IMR-90 (cell line): ENCODE results near the gene ARFIP1. TPM values are rescaled to one million over a fixed set of nuclear protein-coding genes. Genes with fewer than 3 reads are reported as not detected.

Source experiments
- ATAC-seq: fragments of 200-7000 bp; cut with Tn5 transposase; 2 replicates; pipeline ENCODE4 v1.9.1; 2020; ENCODE audit warnings: low read depth, mild to moderate bottlenecking, moderate library complexity
- BruUV-seq: library from RNA; stranded (reverse); fragments of 400-500 nt; replicated peaks from 2 replicates; lab custom pipeline; 2021; lab: Mats Ljungman, UMichigan
- CTCF ChIA-PET: fragments of 300-600 bp; formaldehyde crosslinking; extraction: SDS; loops from one replicate; lab custom pipeline; 2021; ENCODE audit warnings: antibody characterized with exemption; lab: Yijun Ruan, JAX
- POLR2A ChIA-PET: fragments of 300-600 bp; sonication (Branson Sonifier 250); formaldehyde crosslinking; loops from one replicate; lab custom pipeline; 2022; ENCODE audit warnings: antibody characterized with exemption; ENCODE audit not compliant: unreplicated experiment; lab: Charles Lee
- DNase-seq: peaks from one replicate; pipeline ENCODE4 v3.0.0; 2013
- H2AFZ ChIP-seq: replicated peaks from 2 replicates; pipeline ENCODE3; 2013; ENCODE audit warnings: low read length, mild to moderate bottlenecking; ENCODE audit not compliant: poor library complexity
- H2AK5ac ChIP-seq: 2 replicates; pipeline ENCODE4 v1.6.1; 2013; ENCODE audit warnings: low read depth, low read length, inconsistent platforms
- H2AK9ac ChIP-seq: replicated peaks from 2 replicates; pipeline ENCODE3; 2013; ENCODE audit warnings: mild to moderate bottlenecking, low read depth, low read length, moderate library complexity; ENCODE audit not compliant: poor library complexity
- H2BK120ac ChIP-seq: 2 replicates; pipeline ENCODE4 v1.6.1; 2013; ENCODE audit warnings: low read depth, low read length, inconsistent platforms
- H2BK15ac ChIP-seq: 3 replicates; pipeline ENCODE4 v1.6.1; 2013; ENCODE audit warnings: low read depth, low read length, inconsistent platforms
- H2BK20ac ChIP-seq: 2 replicates; pipeline ENCODE4 v1.6.1; 2013; ENCODE audit warnings: low read depth, mild to moderate bottlenecking, inconsistent platforms, low read length, moderate library complexity
- H2BK5ac ChIP-seq: 2 replicates; pipeline ENCODE4 v1.6.1; 2013; ENCODE audit warnings: mild to moderate bottlenecking, low read depth, low read length, inconsistent platforms; ENCODE audit not compliant: poor library complexity, severe bottlenecking
- H3K14ac ChIP-seq: replicated peaks from 2 replicates; pipeline ENCODE4 v1.6.1; 2013; ENCODE audit warnings: low read depth, low read length, inconsistent platforms
- H3K18ac ChIP-seq: 2 replicates; pipeline ENCODE4 v1.6.1; 2013; ENCODE audit warnings: low read depth, low read length, control low read depth
- H3K23ac ChIP-seq: 2 replicates; pipeline ENCODE4 v1.6.1; 2013; ENCODE audit warnings: low read depth, low read length, inconsistent platforms
- H3K27ac ChIP-seq: 2 replicates; pipeline ENCODE4 v1.5.1; 2013; ENCODE audit warnings: mild to moderate bottlenecking, control low read depth, low read length; ENCODE audit not compliant: insufficient read depth
- H3K27me3 ChIP-seq: 2 replicates; pipeline ENCODE4 v1.6.1; 2013; ENCODE audit warnings: low read length; ENCODE audit not compliant: control insufficient read depth, insufficient read depth
- H3K36me3 ChIP-seq: 2 replicates; pipeline ENCODE4 v1.6.1; 2013; ENCODE audit warnings: low read length, mixed read lengths; ENCODE audit not compliant: control insufficient read depth, insufficient read depth
- H3K4ac ChIP-seq: 2 replicates; pipeline ENCODE4 v1.6.1; 2013; ENCODE audit warnings: low read depth, low read length, inconsistent platforms
- H3K4me1 ChIP-seq: 2 replicates; pipeline ENCODE4 v1.6.1; 2013; ENCODE audit warnings: low read length, mixed read lengths; ENCODE audit not compliant: control insufficient read depth, insufficient read depth
- H3K4me2 ChIP-seq: 2 replicates; pipeline ENCODE4 v1.6.1; 2013; ENCODE audit warnings: low read depth, mild to moderate bottlenecking, control low read depth, low read length, moderate library complexity
- H3K4me3 ChIP-seq: 2 replicates; pipeline ENCODE4 v1.5.1; 2013; ENCODE audit warnings: low read depth, mild to moderate bottlenecking, control low read depth, low read length, moderate library complexity; ENCODE audit not compliant: insufficient read depth
- H3K56ac ChIP-seq: 2 replicates; pipeline ENCODE4 v1.6.1; 2013; ENCODE audit warnings: low read length, inconsistent platforms; ENCODE audit not compliant: insufficient read depth; ENCODE audit errors: extremely low read depth
- H3K79me1 ChIP-seq, 2 experiments: 2 replicates each; pipeline ENCODE4 v1.6.1; 2013; ENCODE audit warnings: low read length in 2 of 2, inconsistent platforms in 1 of 2, low read depth in 1 of 2
- H3K9ac ChIP-seq: 2 replicates; pipeline ENCODE4 v1.6.1; 2013; ENCODE audit warnings: low read depth, low read length, control low read depth
- H3K9me1 ChIP-seq: 2 replicates; pipeline ENCODE4 v1.6.1; 2013; ENCODE audit warnings: low read length, inconsistent platforms; ENCODE audit not compliant: insufficient read depth
- H3K9me3 ChIP-seq: 2 replicates; pipeline ENCODE4 v1.6.1; 2013; ENCODE audit warnings: low read length; ENCODE audit not compliant: control insufficient read depth, insufficient read depth
- H4K20me1 ChIP-seq: 2 replicates; pipeline ENCODE4 v1.6.1; 2013; ENCODE audit warnings: low read length, inconsistent platforms; ENCODE audit not compliant: insufficient read depth
- H4K5ac ChIP-seq: 2 replicates; pipeline ENCODE4 v1.6.1; 2013; ENCODE audit warnings: mild to moderate bottlenecking, low read depth, low read length, control low read depth
- H4K8ac ChIP-seq, 2 experiments: 2 replicates each; pipeline ENCODE4 v1.6.1; 2013; ENCODE audit warnings: low read depth in 2 of 2, low read length in 2 of 2, control low read depth in 1 of 2, inconsistent platforms in 1 of 2
- H4K91ac ChIP-seq: 2 replicates; pipeline ENCODE4 v1.6.1; 2013; ENCODE audit warnings: low read depth, low read length, inconsistent platforms; ENCODE audit not compliant: insufficient read depth
- CEBPB ChIP-seq: IDR thresholded peaks from 2 replicates; pipeline ENCODE4 v1.6.1; 2012; ENCODE audit warnings: low read depth, low read length, improper control_type of control experiment
- CHD1 ChIP-seq: IDR thresholded peaks from 2 replicates; pipeline ENCODE4 v1.6.1; 2012; ENCODE audit warnings: low read depth, low read length, improper control_type of control experiment
- ELK1 ChIP-seq: fragments of 150-350 bp; IDR thresholded peaks from 2 replicates; pipeline ENCODE4 v1.6.1; 2016; ENCODE audit warnings: low read depth, mild to moderate bottlenecking, low read length, moderate library complexity, borderline replicate concordance
- FOS ChIP-seq: fragments of 150-350 bp; IDR thresholded peaks from 2 replicates; pipeline ENCODE4 v1.6.1; 2016; ENCODE audit warnings: low read depth, low read length
- MAFK ChIP-seq: IDR thresholded peaks from 2 replicates; pipeline ENCODE4 v1.6.1; 2012; ENCODE audit warnings: low read depth, low read length, improper control_type of control experiment
- MAZ ChIP-seq: IDR thresholded peaks from 2 replicates; pipeline ENCODE4 v1.6.1; 2012; ENCODE audit warnings: low read depth, mild to moderate bottlenecking, low read length, improper control_type of control experiment, moderate library complexity, borderline replicate concordance
- MXI1 ChIP-seq: IDR thresholded peaks from 2 replicates; pipeline ENCODE4 v1.6.1; 2012; ENCODE audit warnings: low read depth, mild to moderate bottlenecking, low read length, moderate library complexity, borderline replicate concordance
- NFE2L2 ChIP-seq: fragments of 150-350 bp; IDR thresholded peaks from 2 replicates; pipeline ENCODE4 v1.6.1; 2016; ENCODE audit warnings: low read depth, mild to moderate bottlenecking, low read length
- POLR2A ChIP-seq: IDR thresholded peaks from 2 replicates; pipeline ENCODE4 v1.6.1; 2012; ENCODE audit warnings: mild to moderate bottlenecking, low read depth, low read length
- RAD21 ChIP-seq: IDR thresholded peaks from 2 replicates; pipeline ENCODE4 v1.6.1; 2012; ENCODE audit warnings: low read length, improper control_type of control experiment
- RFX5 ChIP-seq: IDR thresholded peaks from 2 replicates; pipeline ENCODE4 v1.8.0; 2012; ENCODE audit warnings: low read depth, mild to moderate bottlenecking, low read length, moderate library complexity
- SMC3 ChIP-seq: fragments of 150-350 bp; IDR thresholded peaks from 2 replicates; pipeline ENCODE4 v1.6.1; 2016; ENCODE audit warnings: low read depth, mild to moderate bottlenecking, antibody characterized with exemption, low read length, moderate library complexity
- USF2 ChIP-seq: fragments of 150-350 bp; IDR thresholded peaks from 2 replicates; pipeline ENCODE4 v1.6.1; 2017; ENCODE audit warnings: mild to moderate bottlenecking, antibody characterized with exemption, low read length, low read depth
- WGBS, 2 experiments: methylation state at CpG; one replicate each; pipeline versions ENCODE4 v1.1.5 to v1.1.7; 2013; ENCODE audit warnings: missing lambda C conversion rate in 2 of 2; ENCODE audit not compliant: insufficient read length in 1 of 2; ENCODE audit errors: extremely low coverage in 2 of 2; 5-methylcytosine and 5-hydroxymethylcytosine counted together
- dilution Hi-C: fragments of 300-500 bp; cut with HindIII; formaldehyde crosslinking; loops from one replicate; pipeline ENCODE4 v1.14.3; 2018; ENCODE audit warnings: low sequenced_read_pairs; ENCODE audit not compliant: unreplicated experiment
- in situ Hi-C: fragments of 300-500 bp; cut with MboI; formaldehyde crosslinking; loops from 3 replicates; pipeline ENCODE4 v1.14.3; 2019; ENCODE audit warnings: low sequenced_read_pairs, inconsistent platforms, mixed read lengths
- intact Hi-C: fragments of 100-400 bp; cut with micrococcal nuclease; formaldehyde crosslinking; loops from 2 replicates; pipeline ENCODE4 v1.10.0; 2022
- polyA plus RNA-seq, 3 experiments: library from polyadenylated mRNA; depleted of rRNA; stranded (reverse); fragments of >200 nt; gene quantifications; 2 replicates each; pipeline ENCODE4 v1.2.3, GENCODE V29; 2012; ENCODE audit warnings: low replicate concordance in 1 of 3
- total RNA-seq: library from RNA; depleted of rRNA; stranded (reverse); fragments of >200 nt; gene quantifications from 2 replicates; pipeline ENCODE4 v1.2.3, GENCODE V29; 2012

ARFIP1 gene
- total and polyA plus RNA-seq, 2 of the 4 experiments (the other 2 are of a cell fraction): 12.7 to 30.5 TPM

GRCh38 chr4:152820073-152820472 is 40.3 kb downstream of the ARFIP1 start:
- POLR2A ChIA-PET: no interaction called here
- no peak for ATAC-seq
- no peak overlapping the region for H2BK20ac ChIP-seq
- no peak for TF ChIP-seq MXI1
- no peak for TF ChIP-seq POLR2A
- no peak for TF ChIP-seq SMC3
- TF ChIP-seq CHD1: no peak
- no peak for TF ChIP-seq RFX5
- TF ChIP-seq MAFK: no peak
- no peak for TF ChIP-seq FOS
- TF ChIP-seq USF2: no peak
- TF ChIP-seq MAZ: no peak
- TF ChIP-seq CEBPB: no peak
- no peak for TF ChIP-seq NFE2L2
- TF ChIP-seq RAD21: no peak
- TF ChIP-seq ELK1: no peak
- no peak overlapping the region for H3K23ac ChIP-seq
- no peak overlapping the region for H3K4me3 ChIP-seq
- H3K56ac ChIP-seq: no peak overlapping the region
- DNase-seq: no peak
- H3K9ac ChIP-seq: no peak overlapping the region
- in situ Hi-C loops (no loop called here), intact Hi-C loops (no loop called here), dilution Hi-C loops (no loop called here)
- H4K20me1 ChIP-seq: no peaks in the 10 kb centered on the region
- no CpG with 5 or more reads among the region's 2 CpGs for WGBS, 2 experiments
- no peak overlapping the region for H3K4me2 ChIP-seq
- no peak overlapping the region for H3K4ac ChIP-seq
- peaks cover 2% of the 10 kb centered on the region; the same call in 1 of the 2 replicates for H3K36me3 ChIP-seq
- no peak overlapping the region for H4K5ac ChIP-seq
- no peak overlapping the region for H2BK15ac ChIP-seq
- H3K9me1 ChIP-seq: no peaks in the 10 kb centered on the region; the same call in 1 of the 2 replicates
- CTCF ChIA-PET: no interaction called here
- no peak overlapping the region for H2AK9ac ChIP-seq
- no peak overlapping the region for H2AK5ac ChIP-seq
- H3K4me1 ChIP-seq: no peaks in the 10 kb centered on the region
- no peak overlapping the region for H3K14ac ChIP-seq
- H3K9me3 ChIP-seq: no peaks in the 10 kb centered on the region
- H2BK120ac ChIP-seq: no peak overlapping the region
- H3K18ac ChIP-seq: no peak overlapping the region
- no TSS peak for BruUV-seq
- no peak overlapping the region for H4K8ac ChIP-seq
- H4K91ac ChIP-seq: no peak overlapping the region
- H3K27me3 ChIP-seq: no peaks in the 10 kb centered on the region
- peaks cover 9 to 17% of the 10 kb centered on the region in 2 experiments; a peak in 3 of 4 replicates for H3K79me1 ChIP-seq
- H2AFZ ChIP-seq: no peak overlapping the region
- H2BK5ac ChIP-seq: no peak overlapping the region
- H3K27ac ChIP-seq: no peak overlapping the region
